Muscle layer of duodenum (tissue), 2 donors: Measurements from ENCODE around the gene CLASP1.
"Not testable (repeated sequence)": the region's sequence is repeated elsewhere in the genome, so short reads cannot be mapped to it uniquely, and the experiment has no call there.

Experiments
- H3K27ac ChIP-seq: one replicate; pipeline ENCODE4 v1.7.0; 2013; ENCODE audit warnings: mild to moderate bottlenecking, low read length
- H3K27me3 ChIP-seq: one replicate; pipeline ENCODE4 v1.7.0; 2013; ENCODE audit warnings: low read depth, mild to moderate bottlenecking, control low read depth, low read length
- H3K36me3 ChIP-seq, 2 donors: one replicate each; pipeline ENCODE4 v1.7.0; 2013; ENCODE audit warnings: low read length in 2 of 2, control low read depth in 1 of 2, mild to moderate bottlenecking in 1 of 2; ENCODE audit not compliant: insufficient read depth in 2 of 2, control insufficient read depth in 1 of 2
- H3K4me1 ChIP-seq, 2 donors: one replicate each; pipeline ENCODE4 v1.7.0; 2013; ENCODE audit warnings: low read length in 2 of 2, mild to moderate bottlenecking in 2 of 2, control low read depth in 1 of 2, moderate library complexity in 1 of 2; ENCODE audit not compliant: insufficient read depth in 2 of 2, control insufficient read depth in 1 of 2
- H3K4me3 ChIP-seq, 2 donors: one replicate each; pipeline ENCODE4 v1.7.0; 2013; ENCODE audit warnings: low read length in 2 of 2, low read depth in 1 of 2, mild to moderate bottlenecking in 1 of 2
- H3K9me3 ChIP-seq, 2 donors: one replicate each; pipeline ENCODE4 v1.7.0; 2013; ENCODE audit warnings: low read length in 2 of 2, control low read depth in 1 of 2, mild to moderate bottlenecking in 1 of 2; ENCODE audit not compliant: control insufficient read depth in 1 of 2
- donor health status: healthy.

CLASP1 gene

DNA sequence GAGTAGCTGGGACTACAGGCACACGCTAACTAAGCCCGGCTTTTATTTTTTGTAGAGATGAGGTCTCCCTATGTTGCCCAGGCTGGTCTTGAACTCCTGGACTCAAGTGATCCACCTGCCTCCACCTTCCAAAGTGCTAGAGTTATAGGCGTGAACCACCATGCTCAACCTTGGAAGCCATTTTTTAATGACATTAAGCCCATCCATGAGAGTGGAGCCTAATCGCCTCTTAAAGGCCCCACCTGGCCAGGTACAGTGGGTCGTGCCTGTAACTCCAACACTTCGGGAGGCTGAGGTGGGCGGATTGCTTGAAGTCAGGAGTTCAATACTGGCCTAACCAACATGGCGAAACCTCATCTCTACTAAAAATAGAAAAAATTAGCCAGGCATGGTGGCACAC, 322.6 kb downstream of the CLASP1 start:
- Histone ChIP-seq H3K4me1 (no peaks in the 10 kb centered on the region), H3K36me3 (no peaks in the 10 kb centered on the region), H3K27me3 (no peaks in the 10 kb centered on the region), H3K27ac (no peak overlapping the region), H3K9me3 (no peaks in the 10 kb centered on the region), H3K4me3 (no peak overlapping the region)

GRCh38 chr2:121324601-121325000, 324.7 kb downstream of the CLASP1 start:
- no peak overlapping the region for H3K27ac ChIP-seq
- H3K4me1 ChIP-seq, result no peaks in the 10 kb centered on the region
- H3K27me3 ChIP-seq, result no peaks in the 10 kb centered on the region
- no peaks in the 10 kb centered on the region for H3K36me3 ChIP-seq
- H3K9me3 ChIP-seq, result no peaks in the 10 kb centered on the region
- H3K4me3 ChIP-seq, result no peak overlapping the region

DNA sequence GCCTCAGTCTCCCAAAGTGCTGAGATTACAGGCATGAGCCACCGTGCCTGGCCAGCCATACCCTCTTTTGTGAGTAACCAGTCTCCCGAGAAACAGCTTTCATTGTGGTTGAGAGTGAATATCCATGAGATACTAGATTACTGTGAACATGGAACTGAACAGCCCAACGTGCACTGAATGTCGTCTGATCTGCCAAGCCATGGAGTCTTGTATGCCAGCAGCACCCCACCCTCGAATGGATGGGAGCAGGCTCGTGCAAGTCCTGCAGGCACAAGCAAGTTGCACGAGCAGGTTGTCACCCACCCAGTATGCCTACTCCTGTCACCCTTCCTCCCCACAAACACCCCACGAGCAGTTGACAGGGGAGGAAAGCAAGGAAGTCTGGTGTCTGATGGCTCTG, 327.8 kb downstream of the CLASP1 start:
- H3K27ac ChIP-seq, result no peak overlapping the region
- H3K9me3 ChIP-seq, result no peaks in the 10 kb centered on the region
- H3K4me3 ChIP-seq, result no peak overlapping the region
- H3K36me3 ChIP-seq, result no peaks in the 10 kb centered on the region
- H3K4me1 ChIP-seq, result no peaks in the 10 kb centered on the region
- H3K27me3 ChIP-seq, result no peaks in the 10 kb centered on the region

DNA sequence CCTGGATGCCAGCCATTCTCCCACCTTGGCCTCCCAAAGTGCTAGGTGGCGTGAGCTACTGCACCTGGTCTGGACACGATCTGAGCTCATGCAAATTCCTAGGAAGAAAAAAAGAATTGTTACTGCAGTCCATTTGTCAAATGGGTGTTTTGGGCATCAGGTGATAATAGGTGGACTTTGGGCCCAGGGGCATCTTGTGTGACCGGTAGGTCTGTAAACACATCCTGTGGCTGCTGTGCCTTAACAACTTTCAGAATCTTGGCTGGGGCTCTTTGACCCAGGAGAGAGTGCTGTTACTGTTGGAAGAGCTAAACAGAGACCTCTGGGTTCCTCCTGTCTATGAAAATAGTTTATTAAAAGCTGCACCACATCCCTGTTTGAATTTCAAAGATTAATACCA, 329.3 kb downstream of the CLASP1 start:
- H3K4me1 ChIP-seq, result no peaks in the 10 kb centered on the region
- H3K27ac ChIP-seq, result no peak overlapping the region
- H3K27me3 ChIP-seq, result no peaks in the 10 kb centered on the region
- no peaks in the 10 kb centered on the region for H3K9me3 ChIP-seq
- H3K36me3 ChIP-seq, result no peaks in the 10 kb centered on the region
- no peak overlapping the region for H3K4me3 ChIP-seq

- Histone ChIP-seq H3K9me3 (no peaks in the 10 kb centered on the region), H3K4me1 (no peaks in the 10 kb centered on the region), H3K27ac (no peak overlapping the region), H3K4me3 (no peak overlapping the region), H3K36me3 (no peaks in the 10 kb centered on the region), H3K27me3 (no peaks in the 10 kb centered on the region)
These were observed 332.3 kb downstream of the CLASP1 start for GRCh38 chr2:121316986-121317385.

DNA sequence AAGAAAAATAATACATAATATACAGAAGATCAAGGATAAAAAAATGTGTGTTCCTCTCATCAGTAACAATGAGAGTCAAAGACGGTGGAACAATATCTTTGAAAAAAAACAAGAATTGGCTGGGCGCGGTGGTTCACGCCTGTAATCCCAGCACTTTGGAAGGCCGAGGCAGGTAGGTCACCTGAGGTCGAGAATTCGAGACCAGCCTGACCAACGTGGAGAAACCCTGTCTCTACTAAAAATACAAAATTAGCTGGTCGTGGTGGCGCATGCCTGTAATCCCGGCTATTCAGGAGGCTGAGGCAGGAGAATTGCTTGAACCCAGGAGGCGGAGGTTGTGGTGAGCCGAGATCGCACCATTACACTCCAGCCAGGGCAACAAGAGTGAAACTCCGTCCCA, 335.6 kb downstream of the CLASP1 start:
- not testable (repeated sequence) for H3K4me3 ChIP-seq, H3K36me3 ChIP-seq, H3K9me3 ChIP-seq, H3K27ac ChIP-seq, H3K4me1 ChIP-seq, H3K27me3 ChIP-seq

GRCh38 chr2:121309801-121310200, 339.5 kb downstream of the CLASP1 start:
- Histone ChIP-seq H3K4me3 (no peak overlapping the region), H3K27ac (no peak overlapping the region), H3K9me3 (no peaks in the 10 kb centered on the region), H3K27me3 (no peaks in the 10 kb centered on the region), H3K4me1 (no peaks in the 10 kb centered on the region), H3K36me3 (no peaks in the 10 kb centered on the region)

GRCh38 chr2:121309323-121309722, 339.9 kb downstream of the CLASP1 start:
- Histone ChIP-seq H3K36me3 (no peaks in the 10 kb centered on the region), H3K27me3 (no peaks in the 10 kb centered on the region), H3K27ac (no peak overlapping the region), H3K9me3 (no peaks in the 10 kb centered on the region), H3K4me3 (no peak overlapping the region), H3K4me1 (no peaks in the 10 kb centered on the region)

- Histone ChIP-seq H3K27ac (no peak overlapping the region), H3K9me3 (no peaks in the 10 kb centered on the region), H3K4me1 (no peaks in the 10 kb centered on the region), H3K4me3 (no peak overlapping the region), H3K36me3 (no peaks in the 10 kb centered on the region), H3K27me3 (no peaks in the 10 kb centered on the region)
These were observed 342.2 kb downstream of the CLASP1 start for GRCh38 chr2:121307048-121307447.

GRCh38 chr2:121304941-121305340, 344.3 kb downstream of the CLASP1 start:
- no peaks in the 10 kb centered on the region for H3K36me3 ChIP-seq
- no peak overlapping the region for H3K27ac ChIP-seq
- no peaks in the 10 kb centered on the region for H3K27me3 ChIP-seq
- H3K9me3 ChIP-seq, result no peaks in the 10 kb centered on the region
- H3K4me3 ChIP-seq, result no peak overlapping the region
- H3K4me1 ChIP-seq, result no peaks in the 10 kb centered on the region

DNA sequence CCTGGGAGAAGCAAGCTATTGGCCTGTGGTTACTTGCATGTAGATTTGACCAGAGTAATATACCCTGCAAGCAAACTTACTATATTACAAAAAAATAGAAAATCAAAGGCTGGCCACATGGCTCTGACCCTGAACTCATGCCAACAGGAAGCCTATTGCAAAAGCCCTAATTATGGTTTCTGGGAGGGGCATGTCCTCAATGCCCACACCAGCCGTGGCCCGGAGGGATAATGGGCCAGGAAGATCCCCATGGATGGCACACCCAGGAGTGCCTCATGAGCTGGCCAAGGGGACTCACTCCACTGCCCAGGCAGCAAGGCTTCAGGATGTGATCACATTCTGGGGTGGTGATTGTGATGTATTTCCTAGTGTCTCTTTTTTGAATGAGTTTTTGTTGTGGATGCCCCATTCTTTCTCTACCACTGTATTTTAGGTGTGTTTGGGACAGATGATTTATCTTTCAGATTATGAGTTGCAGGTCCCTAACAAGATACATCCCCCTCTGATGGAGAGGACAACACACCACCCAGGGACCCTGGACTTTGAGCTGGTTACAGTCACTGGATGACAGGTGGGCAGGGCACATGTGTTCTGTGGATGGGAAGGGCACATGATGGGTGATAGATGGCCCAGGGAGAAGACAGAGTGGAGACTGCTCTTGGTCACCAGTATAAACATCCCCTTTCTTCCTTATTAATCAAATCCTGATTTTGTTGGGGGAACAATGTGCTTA, 345.6 kb downstream of the CLASP1 start:
- Histone ChIP-seq H3K4me1 (no peaks in the 10 kb centered on the region), H3K9me3 (no peaks in the 10 kb centered on the region), H3K36me3 (no peaks in the 10 kb centered on the region), H3K27me3 (no peaks in the 10 kb centered on the region), H3K27ac (no peak overlapping the region), H3K4me3 (no peak overlapping the region)

GRCh38 chr2:121301190-121301589, 348.1 kb downstream of the CLASP1 start:
- H3K27ac ChIP-seq, H3K27me3 ChIP-seq, H3K9me3 ChIP-seq, H3K36me3 ChIP-seq, H3K4me3 ChIP-seq, H3K4me1 ChIP-seq: not testable (repeated sequence)
